ENCODE data around the gene GAA. TPM values are rescaled to one million over a fixed set of nuclear protein-coding genes. Genes with fewer than 3 reads are reported as not detected.

The GAA gene
- total RNA-seq, 1 experiment from 2014 or later: 36.1 TPM

GRCh38 chr17:80141463-80142165 lies 40.2 kb downstream of the GAA start:
- no peak overlapping the region for H3K4me3 ChIP-seq (ENCODE audit: low read depth in 2 of 2, low read length in 2 of 2)
- H3K27ac ChIP-seq (ENCODE audit: low read length): no peak overlapping the region
- H3K4me1 ChIP-seq (ENCODE audit: control insufficient read depth, insufficient read depth, low read length): peaks cover 12% of the 10 kb centered on the region
- intact Hi-C loops (cut with micrococcal nuclease; ENCODE audit: unreplicated experiment): no loop called here
- no TSS peak for BruUV-seq (replicated peaks)
- no peaks in the 10 kb centered on the region for H3K9me3 ChIP-seq (ENCODE audit: control insufficient read depth, insufficient read depth, low read depth, low read length)
- POLR2A ChIA-PET: no interaction called here
- CTCF ChIA-PET: no interaction called here
- TF ChIP-seq CTCF (IDR thresholded peaks at IDR 0.05): no peak
- TF ChIP-seq REST (IDR thresholded peaks at IDR 0.05; ENCODE audit: insufficient read depth in 1 of 2, low read depth in 2 of 2, low read length in 1 of 2): no peak
- no peak for TF ChIP-seq POLR2AphosphoS5 (IDR thresholded peaks at IDR 0.05; ENCODE audit: low read depth, low read length)
- no peak for TF ChIP-seq SIN3A (IDR thresholded peaks at IDR 0.05; ENCODE audit: borderline replicate concordance, insufficient read depth, low read depth, low read length)
- no peak for TF ChIP-seq TCF7L2 (IDR thresholded peaks at IDR 0.05; ENCODE audit: low read depth, low read length)
- DNase-seq (ENCODE audit: low read depth, low spot score): no peak
- H3K27me3 ChIP-seq (ENCODE audit: control insufficient read depth, insufficient read depth, low read length): no peaks in the 10 kb centered on the region
- ATAC-seq: no peak
- in situ Hi-C loops (cut with HindIII; ENCODE audit: low pct_unique_long_range_greater_than_20kb, low sequenced_read_pairs): no loop called here
- peaks cover 60% of the 10 kb centered on the region for H3K36me3 ChIP-seq (ENCODE audit: control insufficient read depth, insufficient read depth, low read length)

- DNase-seq (ENCODE audit: low read depth, low spot score): no peak
- intact Hi-C loops (cut with micrococcal nuclease; ENCODE audit: unreplicated experiment): no loop called here
- Histone ChIP-seq H3K4me1 (ENCODE audit: control insufficient read depth, insufficient read depth, low read length) (peaks cover 12% of the 10 kb centered on the region), H3K4me3 (ENCODE audit: low read depth in 2 of 2, low read length in 2 of 2) (no peak overlapping the region), H3K27ac (ENCODE audit: low read length) (no peak overlapping the region), H3K27me3 (ENCODE audit: control insufficient read depth, insufficient read depth, low read length) (no peaks in the 10 kb centered on the region), H3K9me3 (ENCODE audit: control insufficient read depth, insufficient read depth, low read depth, low read length) (no peaks in the 10 kb centered on the region), H3K36me3 (ENCODE audit: control insufficient read depth, insufficient read depth, low read length) (peaks cover 54% of the 10 kb centered on the region)
- no peak for ATAC-seq
- BruUV-seq (replicated peaks): no TSS peak
- ChIA-PET POLR2A (no interaction called here), CTCF (interaction anchor here (1.2 kb wide), 1 partner anchor 18 kb away, joined by 3 read pairs; no protein-coding TSS in a partner anchor)
- in situ Hi-C loops (cut with HindIII; ENCODE audit: low pct_unique_long_range_greater_than_20kb, low sequenced_read_pairs): no loop called here
- no peak for TF ChIP-seq CTCF (IDR thresholded peaks at IDR 0.05)
- no peak for TF ChIP-seq TCF7L2 (IDR thresholded peaks at IDR 0.05; ENCODE audit: low read depth, low read length)
- TF ChIP-seq REST (IDR thresholded peaks at IDR 0.05; ENCODE audit: insufficient read depth in 1 of 2, low read depth in 2 of 2, low read length in 1 of 2): no peak
- no peak for TF ChIP-seq POLR2AphosphoS5 (IDR thresholded peaks at IDR 0.05; ENCODE audit: low read depth, low read length)
- no peak for TF ChIP-seq SIN3A (IDR thresholded peaks at IDR 0.05; ENCODE audit: borderline replicate concordance, insufficient read depth, low read depth, low read length)
Observed at GRCh38 chr17:80142929-80143328, 41.5 kb downstream of the GAA start.

Measured in Panc1 (cell line).